Effector memory CD4-positive, alpha-beta T cell (primary cell): ENCODE data around the gene INTS11.

ENCODE experiments used
- DNase-seq, 3 donors: peaks; one replicate each; pipeline ENCODE4 v3.0.0-alpha.2; 2020
- H3K27ac ChIP-seq: 2 replicates; pipeline ENCODE4 v1.7.0; 2013; ENCODE audit warnings: mild to moderate bottlenecking, low read length, moderate library complexity; ENCODE audit not compliant: insufficient read depth, poor library complexity, severe bottlenecking
- H3K27me3 ChIP-seq: replicated peaks from 2 replicates; pipeline ENCODE4 v1.7.0; 2013; ENCODE audit warnings: mild to moderate bottlenecking, low read length; ENCODE audit not compliant: insufficient read depth, control insufficient read depth, poor library complexity, severe bottlenecking
- H3K36me3 ChIP-seq: 2 replicates; pipeline ENCODE4 v1.7.0; 2013; ENCODE audit warnings: mild to moderate bottlenecking, low read length, moderate library complexity; ENCODE audit not compliant: control insufficient read depth, insufficient read depth
- H3K4me1 ChIP-seq: 2 replicates; pipeline ENCODE4 v1.7.0; 2013; ENCODE audit warnings: low read length, mild to moderate bottlenecking; ENCODE audit not compliant: control insufficient read depth, insufficient read depth, poor library complexity, severe bottlenecking
- H3K4me3 ChIP-seq: 2 replicates; pipeline ENCODE4 v1.7.0; 2013; ENCODE audit warnings: low read length, low read depth, mild to moderate bottlenecking; ENCODE audit not compliant: insufficient read depth, poor library complexity, severe bottlenecking
- H3K9me3 ChIP-seq: 2 replicates; pipeline ENCODE4 v1.7.0; 2013; ENCODE audit warnings: mild to moderate bottlenecking, low read length, moderate library complexity; ENCODE audit not compliant: control insufficient read depth

Gene INTS11

DNA sequence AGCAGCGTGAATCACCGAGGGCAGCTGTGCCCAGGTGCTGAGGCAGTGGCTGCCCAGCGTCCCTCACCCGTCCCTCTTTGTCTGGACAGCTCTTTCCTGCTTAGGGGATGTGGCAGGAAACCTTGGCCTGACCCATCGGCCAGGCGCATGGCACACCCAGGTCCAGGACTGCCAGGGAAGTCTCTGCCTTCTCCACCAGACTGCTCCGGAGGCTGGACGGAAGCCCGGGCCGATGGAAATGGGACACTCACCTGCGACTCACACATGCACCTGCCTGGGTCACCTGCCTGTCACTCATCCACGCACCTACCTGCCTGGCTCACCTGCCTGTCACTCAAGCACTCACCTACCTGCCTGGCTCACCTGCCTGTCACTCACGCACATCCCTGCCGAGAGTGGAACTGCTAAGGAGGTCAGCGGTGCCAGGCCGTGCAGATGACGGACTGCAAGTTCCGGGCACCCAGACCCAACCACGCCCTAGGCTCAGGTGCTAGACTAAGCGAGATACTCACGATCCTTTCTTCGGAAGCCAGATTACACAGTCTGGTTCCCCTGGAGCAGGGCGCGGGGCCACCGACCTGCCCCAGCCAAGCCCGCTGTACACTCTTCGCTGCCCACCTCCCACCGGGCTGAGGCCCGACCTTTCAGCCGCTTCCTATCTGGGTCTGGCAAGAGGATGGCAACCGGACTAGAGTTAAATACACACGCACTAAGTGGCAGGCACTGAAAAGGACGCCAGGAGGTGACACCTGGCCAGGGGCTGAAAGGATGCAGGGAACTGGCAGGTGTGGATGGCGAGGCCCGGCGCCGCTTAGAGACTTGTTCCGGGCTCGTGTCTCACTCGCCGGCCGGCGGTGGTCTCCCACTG lies 51.9 kb downstream of the INTS11 start:
- H3K27ac ChIP-seq: peak overlapping the region; percentile 72
- no peak for DNase-seq
- peak overlapping the region; percentile 72 for H3K4me3 ChIP-seq
- H3K4me1 ChIP-seq: peaks cover 27% of the 10 kb centered on the region
- H3K27me3 ChIP-seq: no peaks in the 10 kb centered on the region
- H3K9me3 ChIP-seq: no peaks in the 10 kb centered on the region
- peaks cover 7% of the 10 kb centered on the region for H3K36me3 ChIP-seq

DNA sequence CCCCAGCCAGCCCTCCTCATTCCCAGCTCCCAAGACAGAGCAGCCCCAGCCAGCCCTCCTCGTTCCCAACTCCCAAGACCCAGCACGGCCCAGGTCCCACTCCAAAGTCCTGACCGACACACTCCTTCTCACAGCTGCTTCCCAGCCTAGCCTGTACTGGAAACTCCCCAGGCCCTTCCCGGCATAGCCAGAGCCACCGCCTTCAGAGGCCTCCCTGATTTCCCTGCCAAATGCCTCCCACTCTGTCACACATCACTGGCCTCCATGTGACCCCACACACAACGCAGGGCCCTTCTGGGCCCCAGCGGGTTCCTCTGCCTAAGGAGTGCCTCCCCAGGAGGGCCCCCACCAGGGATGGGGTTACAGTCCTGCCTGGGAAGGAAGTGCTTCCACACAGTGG lies 53.6 kb downstream of the INTS11 start:
- Histone ChIP-seq H3K36me3 (peaks cover 13% of the 10 kb centered on the region), H3K4me1 (peaks cover 27% of the 10 kb centered on the region), H3K27me3 (no peaks in the 10 kb centered on the region), H3K4me3 (no peak overlapping the region), H3K9me3 (no peaks in the 10 kb centered on the region), H3K27ac (no peak overlapping the region)
- no peak for DNase-seq

DNA sequence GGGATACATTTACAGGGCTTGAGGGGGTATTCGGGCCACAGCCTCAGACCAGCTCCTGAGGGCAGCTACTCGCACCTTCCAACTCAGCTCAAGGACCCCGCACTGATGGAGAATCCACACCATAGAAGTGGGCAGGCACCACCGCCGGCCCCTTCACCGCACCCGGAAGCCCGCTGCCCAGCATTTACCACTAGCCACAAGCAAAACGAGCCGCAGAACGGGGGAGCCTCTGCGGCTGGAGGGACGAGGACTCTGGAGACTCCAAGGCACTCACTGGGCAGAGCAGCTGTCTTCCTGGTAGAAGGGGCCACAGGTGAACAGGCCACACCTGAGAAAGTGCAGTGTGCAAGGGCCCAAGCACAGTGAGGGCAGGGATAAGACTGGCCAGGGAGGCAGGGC lies 56.2 kb downstream of the INTS11 start:
- Histone ChIP-seq H3K4me1 (peaks cover 22% of the 10 kb centered on the region), H3K9me3 (no peaks in the 10 kb centered on the region), H3K4me3 (no peak overlapping the region), H3K36me3 (peaks cover 26% of the 10 kb centered on the region), H3K27me3 (no peaks in the 10 kb centered on the region), H3K27ac (no peak overlapping the region)
- no peak for DNase-seq

DNA sequence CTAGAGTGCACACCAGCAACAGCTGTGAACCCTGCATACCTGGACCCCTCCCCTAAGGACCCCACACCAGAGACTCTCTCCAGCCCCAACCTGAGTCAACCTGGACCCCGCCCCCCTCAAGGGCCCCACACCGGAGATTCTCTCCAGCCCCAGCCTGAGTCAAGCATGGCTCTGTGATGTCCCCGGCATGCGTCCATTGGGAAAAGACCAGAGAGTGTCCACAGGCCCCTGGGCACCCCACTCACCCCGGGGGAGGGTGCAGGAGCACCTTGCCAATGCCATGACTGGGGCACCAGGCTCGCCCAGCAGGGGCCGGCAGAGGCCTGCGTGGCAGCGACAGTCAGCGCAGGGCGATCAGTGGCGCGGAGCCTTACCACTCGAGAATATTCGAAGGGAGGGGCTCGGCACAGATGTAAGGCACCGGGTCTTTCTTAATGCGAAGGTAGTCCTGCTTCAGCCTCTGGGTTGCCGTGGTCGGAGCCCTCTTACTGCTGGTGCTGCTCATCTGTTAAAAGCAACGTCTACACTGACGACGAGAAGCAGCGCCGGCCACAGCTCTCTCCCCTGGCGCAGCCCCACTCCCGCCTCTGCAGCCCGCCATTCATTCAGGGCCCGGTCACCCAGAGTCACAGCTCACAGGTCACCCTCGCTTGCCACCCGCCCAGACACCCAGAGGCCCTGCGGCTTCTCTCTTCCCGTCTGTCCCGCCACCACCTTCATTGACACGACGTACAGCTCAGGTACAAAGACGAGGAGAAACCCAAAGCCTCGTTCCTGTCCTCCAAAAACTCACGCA lies 56.8 kb downstream of the INTS11 start:
- Histone ChIP-seq H3K27ac (no peak overlapping the region), H3K27me3 (no peaks in the 10 kb centered on the region), H3K36me3 (peaks cover 32% of the 10 kb centered on the region), H3K9me3 (no peaks in the 10 kb centered on the region), H3K4me1 (peaks cover 20% of the 10 kb centered on the region), H3K4me3 (no peak overlapping the region)
- DNase-seq: no peak

DNA sequence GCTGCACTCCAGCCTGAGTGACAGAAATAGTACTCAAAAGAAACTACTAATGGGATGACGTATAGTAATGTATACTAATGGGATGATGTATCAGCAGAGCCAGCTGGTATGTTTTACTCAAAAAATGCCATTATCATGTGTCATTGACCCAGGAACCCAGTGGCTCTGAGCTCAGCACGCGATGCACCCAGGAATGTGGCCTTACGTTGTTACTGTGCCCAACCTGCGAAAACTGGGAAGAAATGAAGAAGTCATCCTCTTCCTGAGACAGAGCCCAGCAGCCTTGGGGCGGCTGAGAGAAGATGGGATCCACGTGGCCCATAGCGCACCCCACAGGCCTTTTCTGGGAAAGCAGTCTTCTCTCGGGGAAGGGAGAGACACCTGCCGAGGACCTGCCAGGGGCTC lies 59.6 kb downstream of the INTS11 start:
- Histone ChIP-seq H3K27ac (no peak overlapping the region), H3K36me3 (peaks cover 47% of the 10 kb centered on the region)
- DNase-seq: no peak

DNA sequence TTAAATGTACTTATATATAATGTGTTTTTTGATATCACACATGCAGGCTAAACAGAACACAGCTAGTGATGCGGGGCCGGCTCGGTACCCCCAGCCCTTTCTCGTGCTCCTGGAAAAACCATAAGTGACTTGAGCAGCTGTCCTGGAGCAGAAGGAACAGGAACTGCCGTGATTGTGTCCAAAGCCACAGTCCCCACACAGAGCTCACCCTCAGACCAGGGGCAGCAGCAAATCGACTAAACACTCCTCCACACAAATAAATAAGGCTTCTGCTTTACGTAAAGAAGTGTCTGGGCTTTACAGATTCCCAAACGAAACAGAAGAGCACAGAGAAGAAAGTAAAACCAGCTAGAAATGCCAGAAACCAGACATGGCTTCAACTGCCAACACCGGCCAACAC lies 60.4 kb downstream of the INTS11 start:
- H3K4me3 ChIP-seq: no peak overlapping the region
- H3K4me1 ChIP-seq: peaks cover 4% of the 10 kb centered on the region
- H3K27ac ChIP-seq: no peak overlapping the region
- no peaks in the 10 kb centered on the region for H3K9me3 ChIP-seq
- peaks cover 52% of the 10 kb centered on the region for H3K36me3 ChIP-seq
- no peak for DNase-seq
- no peaks in the 10 kb centered on the region for H3K27me3 ChIP-seq

More for the DNA sequence above, 59.6 kb downstream of the INTS11 start:
- peaks cover 4% of the 10 kb centered on the region for H3K4me1 ChIP-seq
- no peak overlapping the region for H3K4me3 ChIP-seq
- no peaks in the 10 kb centered on the region for H3K9me3 ChIP-seq
- no peaks in the 10 kb centered on the region for H3K27me3 ChIP-seq

DNA sequence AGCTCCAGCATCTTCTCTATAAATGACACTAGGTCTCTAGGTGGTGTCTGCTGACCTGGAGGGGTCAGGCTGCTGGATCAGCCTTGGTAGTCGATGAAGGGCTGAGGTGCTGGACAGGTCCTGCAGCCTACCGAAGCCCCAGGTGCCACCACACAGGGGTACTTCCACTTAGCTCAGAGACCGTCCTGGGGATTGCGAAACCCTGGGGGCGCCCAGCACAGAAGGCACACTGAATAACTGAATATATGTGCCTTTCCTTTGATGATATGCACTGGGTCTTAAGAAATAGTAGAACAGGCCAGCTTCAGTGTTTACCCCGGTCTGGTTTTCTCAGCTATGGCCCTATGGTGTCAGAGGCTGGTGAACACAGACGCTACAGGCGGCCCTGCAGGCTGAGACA lies 61.7 kb downstream of the INTS11 start:
- no peaks in the 10 kb centered on the region for H3K9me3 ChIP-seq
- peaks cover 45% of the 10 kb centered on the region for H3K36me3 ChIP-seq
- H3K27ac ChIP-seq: no peak overlapping the region
- peaks cover 4% of the 10 kb centered on the region for H3K4me1 ChIP-seq
- no peaks in the 10 kb centered on the region for H3K27me3 ChIP-seq
- no peak overlapping the region for H3K4me3 ChIP-seq
- DNase-seq: no peak

DNA sequence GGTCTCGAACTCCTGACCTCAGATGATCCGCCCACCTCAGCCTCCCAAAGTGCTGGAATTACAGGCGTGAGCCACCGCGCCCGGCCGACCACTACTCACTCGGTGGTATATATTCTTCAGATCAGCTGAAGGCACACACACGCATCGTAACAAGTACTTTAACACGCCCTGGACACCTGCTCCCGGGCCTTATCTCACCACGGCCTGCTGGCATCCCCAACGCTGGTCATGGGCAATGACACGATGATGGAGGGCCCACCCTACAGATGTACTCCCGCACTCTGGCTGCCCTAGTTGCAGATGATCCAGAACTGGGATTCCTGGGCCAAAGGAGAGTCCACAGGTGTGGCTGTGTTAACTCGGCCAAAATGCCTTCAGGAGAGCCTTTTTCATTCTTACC lies 62.4 kb downstream of the INTS11 start:
- Histone ChIP-seq H3K27ac (no peak overlapping the region), H3K4me1 (peaks cover 4% of the 10 kb centered on the region), H3K9me3 (no peaks in the 10 kb centered on the region), H3K27me3 (no peaks in the 10 kb centered on the region), H3K4me3 (no peak overlapping the region), H3K36me3 (peaks cover 42% of the 10 kb centered on the region)
- no peak for DNase-seq
